Nephron (organoid): ENCODE data around the gene MUC5AC.

Source experiments
- H3K27ac Mint-ChIP-seq, 3 experiments: 2 replicates each; pipeline ENCODE4 v1.8.0; 2020; ENCODE audit warnings: mixed read lengths in 3 of 3, mild to moderate bottlenecking in 2 of 3, moderate library complexity in 1 of 3
- H3K27me3 Mint-ChIP-seq: 2 replicates; pipeline ENCODE4 v1.8.0; 2021; ENCODE audit warnings: low read depth, mild to moderate bottlenecking, moderate library complexity, mixed read lengths
- H3K36me3 Mint-ChIP-seq: 2 replicates; pipeline ENCODE4 v1.8.0; 2020; ENCODE audit warnings: low read depth, mixed read lengths
- H3K4me1 Mint-ChIP-seq: 2 replicates; pipeline ENCODE4 v1.8.0; 2020; ENCODE audit warnings: mixed read lengths
- H3K4me3 Mint-ChIP-seq, 3 experiments: 2 replicates each; pipeline ENCODE4 v1.8.0; 2020; ENCODE audit warnings: mild to moderate bottlenecking in 3 of 3, mixed read lengths in 3 of 3, moderate library complexity in 2 of 3
- H3K9me3 Mint-ChIP-seq: 2 replicates; pipeline ENCODE4 v1.8.0; 2020; ENCODE audit warnings: mixed read lengths
- TF ChIP-seq, protein P1 (sequence below), 3 experiments: fragments of 200-600 bp; sonication (generic); IDR thresholded peaks; one replicate each; pipeline ENCODE4 v1.5.0; 2021; ENCODE audit warnings: antibody characterized with exemption in 3 of 3; ENCODE audit not compliant: unreplicated experiment in 3 of 3

The MUC5AC gene

GRCh38 chr11:1223346-1224110 is 65.8 kb downstream of the MUC5AC start:
- H3K27me3 Mint-ChIP-seq = peaks cover 4% of the 10 kb centered on the region
- TF ChIP-seq, protein P1, sequence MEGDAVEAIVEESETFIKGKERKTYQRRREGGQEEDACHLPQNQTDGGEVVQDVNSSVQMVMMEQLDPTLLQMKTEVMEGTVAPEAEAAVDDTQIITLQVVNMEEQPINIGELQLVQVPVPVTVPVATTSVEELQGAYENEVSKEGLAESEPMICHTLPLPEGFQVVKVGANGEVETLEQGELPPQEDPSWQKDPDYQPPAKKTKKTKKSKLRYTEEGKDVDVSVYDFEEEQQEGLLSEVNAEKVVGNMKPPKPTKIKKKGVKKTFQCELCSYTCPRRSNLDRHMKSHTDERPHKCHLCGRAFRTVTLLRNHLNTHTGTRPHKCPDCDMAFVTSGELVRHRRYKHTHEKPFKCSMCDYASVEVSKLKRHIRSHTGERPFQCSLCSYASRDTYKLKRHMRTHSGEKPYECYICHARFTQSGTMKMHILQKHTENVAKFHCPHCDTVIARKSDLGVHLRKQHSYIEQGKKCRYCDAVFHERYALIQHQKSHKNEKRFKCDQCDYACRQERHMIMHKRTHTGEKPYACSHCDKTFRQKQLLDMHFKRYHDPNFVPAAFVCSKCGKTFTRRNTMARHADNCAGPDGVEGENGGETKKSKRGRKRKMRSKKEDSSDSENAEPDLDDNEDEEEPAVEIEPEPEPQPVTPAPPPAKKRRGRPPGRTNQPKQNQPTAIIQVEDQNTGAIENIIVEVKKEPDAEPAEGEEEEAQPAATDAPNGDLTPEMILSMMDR (IDR thresholded peaks at IDR 0.05; ENCODE audit: unreplicated experiment in 3 of 3) = no peak
- H3K9me3 Mint-ChIP-seq = no peaks in the 10 kb centered on the region
- H3K36me3 Mint-ChIP-seq = no peaks in the 10 kb centered on the region
- no peak overlapping the region for H3K4me3 Mint-ChIP-seq
- no peak overlapping the region for H3K27ac Mint-ChIP-seq
- H3K4me1 Mint-ChIP-seq = no peaks in the 10 kb centered on the region

GRCh38 chr11:1224111-1224490 is 66.3 kb downstream of the MUC5AC start:
- Mint-ChIP-seq H3K27ac (no peak overlapping the region), H3K27me3 (peaks cover 4% of the 10 kb centered on the region), H3K36me3 (no peaks in the 10 kb centered on the region), H3K9me3 (no peaks in the 10 kb centered on the region), H3K4me1 (no peaks in the 10 kb centered on the region), H3K4me3 (no peak overlapping the region)
- TF ChIP-seq, protein P1 (IDR thresholded peaks at IDR 0.05; ENCODE audit: unreplicated experiment in 3 of 3) = no peak

- Mint-ChIP-seq H3K4me3 (no peak overlapping the region), H3K4me1 (no peaks in the 10 kb centered on the region), H3K36me3 (no peaks in the 10 kb centered on the region), H3K27ac (no peak overlapping the region), H3K9me3 (no peaks in the 10 kb centered on the region), H3K27me3 (peaks cover 4% of the 10 kb centered on the region)
- TF ChIP-seq, protein P1 (IDR thresholded peaks at IDR 0.05; ENCODE audit: unreplicated experiment in 3 of 3) = no peak
Observed at GRCh38 chr11:1224491-1225385, 67.0 kb downstream of the MUC5AC start.

DNA sequence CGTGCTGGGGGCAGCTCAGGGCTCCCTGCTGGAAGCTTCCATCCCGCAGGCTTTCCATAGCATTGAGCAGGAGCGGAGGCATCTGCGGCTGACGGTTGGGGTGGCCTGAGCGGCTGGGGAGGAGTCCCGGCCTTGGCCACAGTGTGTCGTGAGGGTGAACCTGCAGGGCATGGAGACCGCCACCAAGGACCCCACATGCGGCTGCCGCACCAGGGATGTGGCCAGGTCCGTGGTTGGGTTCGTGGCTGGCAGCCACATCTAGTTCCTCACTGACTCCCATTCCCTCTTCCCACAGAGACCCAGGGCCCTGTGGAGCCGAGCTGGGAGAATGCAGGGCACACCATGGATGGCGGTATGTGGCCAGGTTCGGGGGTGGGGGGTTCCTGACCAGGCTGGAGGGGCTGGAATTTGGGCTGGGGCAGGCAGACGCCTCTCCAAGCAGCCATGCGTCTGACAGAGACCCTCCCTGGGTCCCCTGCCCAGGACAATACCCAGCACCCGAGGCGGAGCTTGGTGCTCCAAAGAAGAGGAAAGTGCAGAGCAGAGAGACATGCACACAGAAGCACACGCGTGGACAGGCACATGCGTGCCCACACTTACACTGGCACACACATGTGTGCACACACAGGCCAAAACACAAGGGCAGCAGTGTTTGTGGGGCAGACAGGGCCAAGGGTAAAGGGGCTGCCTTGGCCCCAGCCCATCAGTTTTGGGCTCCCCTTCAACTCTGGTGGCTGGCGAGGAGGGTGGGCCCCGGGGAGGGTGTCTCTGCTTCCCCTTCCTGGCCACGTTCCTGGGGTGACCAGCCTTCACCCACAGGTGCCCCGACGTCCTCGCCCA is 67.9 kb downstream of the MUC5AC start:
- Mint-ChIP-seq H3K36me3 (no peaks in the 10 kb centered on the region), H3K27ac (no peak overlapping the region), H3K4me3 (no peak overlapping the region), H3K27me3 (peaks cover 4% of the 10 kb centered on the region), H3K4me1 (no peaks in the 10 kb centered on the region), H3K9me3 (no peaks in the 10 kb centered on the region)
- TF ChIP-seq, protein P1 (IDR thresholded peaks at IDR 0.05; ENCODE audit: unreplicated experiment in 3 of 3) = no peak

GRCh38 chr11:1226226-1226985 is 68.7 kb downstream of the MUC5AC start:
- TF ChIP-seq, protein P1 (IDR thresholded peaks at IDR 0.05; ENCODE audit: unreplicated experiment in 3 of 3) = no peak
- no peak overlapping the region for H3K4me3 Mint-ChIP-seq
- H3K27ac Mint-ChIP-seq = no peak overlapping the region
- no peaks in the 10 kb centered on the region for H3K9me3 Mint-ChIP-seq
- H3K27me3 Mint-ChIP-seq = peaks cover under 1% of the 10 kb centered on the region
- H3K4me1 Mint-ChIP-seq = no peaks in the 10 kb centered on the region
- H3K36me3 Mint-ChIP-seq = no peaks in the 10 kb centered on the region
